Posterior vena cava (tissue), 2 donors: ENCODE data around the gene IDH2. TPM values are rescaled to one million over a fixed set of nuclear protein-coding genes. Genes with fewer than 3 reads are reported as not detected.

Experiments
- DNase-seq: peaks from one replicate; pipeline ENCODE4 v3.0.0-alpha.2; 2020; ENCODE audit warnings: low spot score
- intact Hi-C, 2 donors: fragments of 100-400 bp; cut with DNase I; formaldehyde crosslinking; loops; one replicate each; pipeline versions ENCODE4 v1.14.1 to v1.14.2; 2022 to 2023
- total RNA-seq, 2 donors: library from RNA; stranded (reverse); fragmentation: NEBNext Ultra II Directional; extraction: Animal tissue kit (Norgen Biotek cat#: 25700); gene quantifications; one replicate each; pipeline ENCODE4 v1.2.1, GENCODE V29; 2021
- donor health status: DM: yes; HTN: yes; CAD: no.
- donor health status: DM: yes; HTN: yes; CAD: no.

IDH2 gene
- total RNA-seq, 2 donors from 2014 or later, result 68.7 to 103 TPM

DNA sequence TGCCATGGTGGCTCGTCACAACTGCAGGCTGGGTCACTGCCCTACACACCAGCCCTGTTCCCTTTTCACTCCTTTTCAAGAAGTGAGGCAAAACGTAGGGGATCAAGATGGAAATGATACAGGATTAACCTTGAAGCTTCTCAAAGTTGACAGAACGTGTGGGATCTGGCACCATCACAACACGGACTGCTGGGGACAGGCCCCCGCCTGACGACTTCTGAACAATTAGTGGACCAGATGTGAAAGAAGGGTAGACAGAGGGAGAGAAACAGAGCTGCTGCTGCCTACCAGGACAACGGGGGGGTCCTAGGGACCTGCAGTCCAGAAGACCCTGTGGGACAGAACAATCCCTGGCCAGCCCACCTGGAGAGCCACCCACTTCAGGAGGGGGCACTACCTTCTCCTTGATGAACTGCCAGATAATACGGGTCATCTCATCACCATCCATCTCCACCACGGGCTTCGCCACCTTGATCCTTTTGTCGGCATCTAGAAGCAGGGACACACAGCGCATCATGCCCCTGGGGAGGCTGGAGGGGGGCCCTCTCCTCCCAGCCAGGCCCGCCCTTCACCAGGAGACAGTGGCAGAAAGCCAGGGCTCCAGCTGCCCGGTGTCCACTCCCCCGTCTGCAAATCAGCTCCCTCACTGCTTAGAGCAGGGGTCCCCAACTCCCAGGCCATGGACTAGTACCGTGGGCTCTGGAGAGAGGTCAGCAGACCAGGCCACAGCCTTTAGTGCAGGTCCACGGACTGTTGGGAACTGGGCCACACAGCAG lies 10.9 kb downstream of the IDH2 start:
- intact Hi-C loops, result no loop called here
- DNase-seq, result no peak

DNA sequence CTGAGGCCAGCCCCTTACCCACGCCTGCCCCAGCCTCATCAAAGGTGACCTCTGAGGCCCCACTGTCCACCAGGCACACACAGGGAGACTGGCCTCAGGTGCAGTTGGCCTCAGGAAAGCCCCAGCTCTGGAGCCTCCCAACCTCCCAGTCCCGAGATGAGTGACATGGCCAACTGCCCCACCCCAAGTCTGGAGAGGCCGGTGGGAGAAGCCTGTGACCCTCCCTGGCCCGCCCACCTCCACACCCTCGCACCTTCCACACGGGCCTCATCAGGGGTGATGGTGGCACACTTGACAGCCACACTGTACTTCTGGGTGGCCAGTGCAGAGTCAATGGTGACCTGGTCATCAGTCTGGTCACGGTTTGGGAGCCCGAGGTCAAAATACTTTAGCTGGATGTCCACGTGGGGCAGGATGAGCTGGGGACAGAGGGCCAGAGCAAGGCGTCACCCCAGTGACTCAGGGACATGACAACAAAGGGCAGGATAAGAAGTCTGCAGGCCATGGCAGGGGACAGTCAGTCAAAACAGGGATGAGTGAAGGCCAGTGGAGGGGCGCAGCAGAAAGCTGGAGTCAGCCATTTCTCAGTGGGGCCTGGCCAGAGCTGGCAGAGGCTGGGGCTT lies 11.9 kb downstream of the IDH2 start:
- no peak for DNase-seq
- intact Hi-C loops, result no loop called here

DNA sequence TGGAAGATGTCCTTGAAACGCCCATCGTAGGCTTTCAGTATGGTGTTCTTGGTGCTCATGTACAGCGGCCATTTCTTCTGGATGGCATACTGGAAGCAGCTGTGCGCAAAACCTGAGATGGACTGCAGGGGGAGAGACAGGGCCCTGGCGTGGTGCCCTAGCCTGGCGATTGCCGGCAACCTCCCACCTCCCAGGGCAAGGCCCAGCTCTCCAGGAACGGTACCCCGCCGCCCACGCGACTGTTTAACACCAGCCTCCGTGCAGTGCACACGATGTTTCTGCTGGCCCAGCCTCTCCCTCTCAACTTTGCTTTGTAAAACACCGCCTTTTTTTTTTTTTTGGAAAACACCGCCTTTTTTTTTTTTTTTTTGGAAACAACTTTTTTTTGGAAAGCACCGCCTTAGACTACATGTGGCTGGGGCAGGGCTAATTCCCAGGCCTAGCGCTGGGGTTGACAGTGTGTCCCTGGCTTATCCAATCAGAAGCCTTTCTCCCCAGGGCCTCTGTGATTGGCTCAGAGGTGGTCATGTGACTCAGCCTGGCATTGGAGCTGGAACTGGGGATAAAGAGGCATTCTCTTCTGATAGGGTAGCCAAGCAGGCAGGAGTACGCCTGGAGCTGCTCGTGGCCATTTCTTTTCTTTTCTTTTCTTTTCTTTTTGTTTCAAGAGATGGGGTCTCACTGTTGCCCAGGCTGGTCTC lies 14.7 kb downstream of the IDH2 start:
- DNase-seq, result no peak
- intact Hi-C loops, result no loop called here

DNA sequence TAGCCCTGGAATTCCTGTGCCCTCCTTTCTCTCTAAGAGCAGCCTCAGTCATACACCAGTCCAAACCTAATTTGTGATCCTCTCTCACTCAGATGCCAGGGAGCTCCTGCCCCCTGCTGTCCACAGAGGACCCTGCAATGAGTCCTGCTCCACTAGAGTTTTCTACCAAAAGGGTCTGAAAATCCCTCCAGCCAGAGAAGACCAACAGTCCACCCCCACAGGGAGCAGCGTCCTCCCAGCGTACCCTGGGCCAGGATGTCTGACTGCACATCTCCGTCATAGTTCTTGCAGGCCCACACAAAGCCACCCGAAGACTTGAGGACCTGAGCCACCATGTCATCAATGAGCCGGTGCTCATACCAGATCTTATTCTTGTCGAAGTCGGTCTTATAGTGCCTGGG lies 15.4 kb downstream of the IDH2 start:
- intact Hi-C loops, result no loop called here
- DNase-seq, result no peak

DNA sequence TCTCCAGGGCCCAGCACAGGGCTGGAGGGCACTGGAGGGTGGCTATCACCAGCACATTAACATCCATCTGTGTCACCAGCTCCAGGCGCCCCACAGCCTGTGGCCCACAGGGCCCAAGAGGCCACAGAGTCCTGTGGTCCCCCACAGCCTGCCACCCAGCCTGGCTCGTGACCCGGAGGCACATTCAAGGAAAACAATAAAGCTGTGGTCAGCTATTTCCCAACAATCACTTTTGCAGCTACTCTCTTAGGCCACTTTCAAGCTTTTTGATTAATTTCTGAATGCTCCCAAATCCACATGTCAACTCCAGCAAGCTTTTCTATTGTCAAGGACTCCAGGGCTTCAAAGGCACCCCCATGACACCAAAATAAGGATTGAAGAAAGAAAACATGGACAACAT lies 16.7 kb downstream of the IDH2 start:
- no peak for DNase-seq
- intact Hi-C loops, result no loop called here

DNA sequence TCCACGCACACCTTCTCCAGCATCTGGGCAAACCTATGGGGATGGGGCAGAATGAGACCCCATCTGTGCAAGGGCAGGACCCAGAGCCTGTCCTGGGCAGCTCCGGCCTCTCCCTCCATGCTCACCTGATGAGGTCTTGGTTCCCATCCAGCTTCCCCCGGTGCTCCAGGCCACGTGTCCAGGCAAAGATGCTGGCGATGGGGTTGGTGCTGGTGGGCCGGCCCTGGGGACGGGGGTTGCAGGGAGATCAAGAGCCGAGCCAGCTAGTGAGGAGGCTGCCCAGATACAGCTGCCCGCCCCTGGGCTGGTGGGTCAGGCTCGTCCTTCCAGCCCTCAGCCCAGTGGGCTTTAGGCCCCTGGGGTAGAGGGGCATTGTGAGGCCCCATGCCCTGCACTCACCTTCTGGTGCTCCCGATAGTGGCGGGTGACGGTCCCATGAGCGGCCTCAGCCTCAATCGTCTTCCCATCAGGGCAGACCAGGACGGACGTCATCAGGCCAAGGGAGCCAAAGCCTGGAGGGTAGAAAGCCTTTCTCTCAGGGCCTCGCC lies 17.3 kb downstream of the IDH2 start:
- intact Hi-C loops, result no loop called here
- no peak for DNase-seq

DNA sequence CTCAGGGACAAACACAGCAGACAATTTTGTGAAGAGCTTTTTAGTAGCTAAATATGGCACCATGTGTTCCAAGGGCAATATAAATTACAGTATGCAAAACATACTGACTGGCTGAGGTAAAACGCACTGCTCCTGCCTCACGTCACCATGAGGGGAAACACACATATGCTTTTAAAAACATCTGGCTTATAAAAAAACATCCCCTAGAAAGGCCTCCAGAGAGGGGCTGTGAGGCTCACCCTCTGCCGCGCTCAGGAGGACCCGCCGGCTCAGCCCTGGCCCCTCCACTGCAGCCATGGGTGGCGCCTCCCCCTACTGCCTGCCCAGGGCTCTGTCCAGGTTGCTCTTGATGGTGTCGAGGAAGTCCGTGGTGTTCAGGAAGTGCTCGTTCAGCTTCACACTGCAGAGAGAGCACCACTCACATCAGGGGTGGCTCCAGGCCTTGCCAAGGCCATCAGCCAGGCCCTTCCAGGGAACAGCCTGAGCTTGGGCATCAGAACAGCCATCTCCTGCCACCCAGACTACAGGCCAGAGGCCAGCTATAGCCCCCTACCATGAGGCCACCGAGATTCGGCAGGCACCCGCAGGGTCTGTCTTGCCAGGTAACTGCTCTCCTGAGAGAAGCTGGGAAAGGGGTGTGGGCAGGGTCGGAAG lies 18.2 kb downstream of the IDH2 start:
- DNase-seq, result no peak
- intact Hi-C loops, result no loop called here

DNA sequence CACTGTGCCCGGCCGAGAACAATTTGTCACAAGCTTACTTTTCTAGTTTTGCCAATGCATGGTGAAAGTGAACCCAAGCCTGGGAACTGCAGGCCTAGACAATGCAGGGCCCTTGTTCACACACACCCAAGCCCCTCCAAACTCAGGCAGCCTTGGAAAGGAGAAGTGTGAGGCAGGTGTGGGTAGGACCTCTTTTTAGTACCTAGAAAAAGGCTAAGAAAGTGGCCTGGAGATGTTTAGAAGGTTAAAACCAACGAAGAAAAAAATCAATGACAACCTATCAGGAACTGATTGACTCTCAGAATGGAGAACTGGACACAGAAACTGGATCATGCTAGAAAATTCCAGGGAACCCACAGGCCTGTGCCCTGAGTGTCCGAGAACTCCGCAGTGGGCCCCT lies 18.8 kb downstream of the IDH2 start:
- intact Hi-C loops, result no loop called here
- DNase-seq, result no peak

DNA sequence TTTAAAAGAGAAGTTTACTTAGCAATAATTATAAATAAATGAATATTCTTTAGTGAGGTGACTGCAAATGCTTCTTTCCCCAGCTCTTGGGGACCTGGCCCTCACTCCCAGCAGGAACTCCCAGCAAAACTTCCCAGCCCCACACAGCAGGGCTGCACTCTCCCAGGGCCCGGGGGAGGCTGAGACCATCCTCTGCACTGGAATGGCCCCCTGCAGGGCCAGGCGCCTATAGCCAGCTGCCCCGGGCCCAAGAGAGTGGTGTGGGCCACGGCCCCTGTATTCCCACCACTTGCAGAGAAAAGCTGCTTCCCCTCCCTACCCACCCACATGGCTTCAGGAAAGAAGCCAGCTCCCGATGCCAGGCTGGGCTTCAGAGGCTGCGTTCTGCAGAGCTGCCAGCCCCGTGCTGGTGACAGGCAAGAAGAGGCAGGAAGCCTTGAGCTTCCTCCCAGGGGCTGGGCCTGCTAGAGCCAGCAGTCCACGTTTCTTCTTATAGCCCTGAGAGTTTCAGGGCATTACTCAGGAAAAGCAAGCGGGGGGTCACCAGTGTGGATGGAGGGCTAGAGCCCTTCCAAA lies 20.0 kb downstream of the IDH2 start:
- DNase-seq, result no peak

DNA sequence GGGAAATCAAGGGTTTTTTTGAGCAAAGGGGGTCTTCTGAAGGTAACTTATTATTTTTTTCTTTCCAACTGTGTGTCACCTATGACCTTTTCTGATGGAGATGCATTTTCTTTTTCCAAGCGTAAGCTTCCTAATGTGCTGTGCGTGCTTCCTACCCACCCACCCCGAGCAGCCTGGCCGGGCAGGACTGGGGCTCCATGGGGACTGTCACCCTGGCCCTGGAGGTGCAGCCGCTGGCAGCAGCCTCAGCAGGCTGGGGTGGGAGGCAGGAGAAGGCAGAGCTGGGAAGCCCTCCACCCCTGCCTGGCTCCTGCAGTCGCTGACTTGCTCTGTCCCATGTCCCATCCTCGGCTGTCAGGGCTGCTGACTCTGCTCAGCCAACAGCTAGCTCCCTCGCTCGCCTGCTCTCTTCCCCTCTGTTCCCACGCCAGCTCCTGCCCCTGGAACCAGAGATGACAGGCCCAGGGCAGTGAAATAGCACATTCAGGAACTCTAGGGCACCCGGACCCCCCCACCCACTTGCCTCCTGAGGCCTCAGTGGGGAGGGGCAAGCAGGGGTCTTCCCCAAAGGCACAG lies 21.4 kb downstream of the IDH2 start:
- DNase-seq, result no peak
- intact Hi-C loops, result no loop called here

More for the DNA sequence above, 20.0 kb downstream of the IDH2 start:
- intact Hi-C loops, result no loop called here

DNA sequence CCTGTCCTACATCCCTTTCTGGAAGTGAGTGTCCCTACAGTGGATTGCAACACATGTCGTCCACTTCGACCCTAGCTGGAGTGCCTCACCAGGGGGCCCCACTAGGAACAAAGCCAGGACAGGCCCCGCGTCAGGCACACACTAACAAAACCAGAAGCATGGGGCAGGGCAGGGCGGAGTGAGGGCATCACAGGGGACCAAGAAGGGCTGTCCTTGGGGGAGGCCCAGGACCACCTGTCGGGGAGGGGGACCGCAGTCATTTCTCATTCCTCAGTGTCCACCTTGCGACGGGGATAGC lies 21.9 kb downstream of the IDH2 start:
- no peak for DNase-seq
- intact Hi-C loops, result no loop called here

DNA sequence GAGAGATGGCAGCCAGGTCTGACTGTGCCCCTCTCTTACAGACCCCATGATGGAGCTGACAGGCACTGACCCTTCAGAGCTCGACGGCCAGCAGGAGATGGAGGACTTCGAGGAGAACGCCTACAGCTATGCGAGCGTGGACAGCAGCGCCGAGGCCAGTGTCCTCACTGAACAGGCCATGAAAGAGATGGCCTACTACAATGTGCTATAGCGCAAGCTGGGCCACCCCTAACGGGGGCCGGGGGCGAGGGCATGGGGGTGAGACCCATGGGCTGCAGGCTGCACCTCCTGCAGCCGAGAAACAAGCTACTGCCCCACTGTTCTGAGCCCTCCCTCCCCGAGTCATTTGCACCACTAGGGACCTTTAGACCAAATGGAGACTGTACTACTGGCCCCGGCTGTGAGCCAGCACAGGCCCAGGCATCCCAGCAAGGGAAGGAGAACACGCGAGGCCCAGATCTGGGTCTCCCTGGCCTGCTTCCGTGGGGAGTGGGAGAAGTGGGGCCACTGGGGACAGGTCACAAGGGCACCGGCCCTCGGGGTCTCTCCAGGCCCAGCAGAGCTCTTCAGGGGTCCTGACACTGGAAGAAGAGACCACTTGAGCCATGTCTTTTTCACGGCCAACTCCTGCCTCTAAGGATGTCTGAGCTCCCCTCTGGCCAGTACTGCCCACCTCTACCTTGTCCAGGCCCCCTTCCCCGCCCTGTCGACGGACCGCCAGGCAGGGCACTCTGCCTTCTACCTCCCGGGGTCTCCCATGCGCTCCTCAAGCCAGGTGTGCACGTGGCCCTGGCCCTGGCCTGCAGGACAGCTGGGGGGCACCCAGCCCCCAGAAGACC lies 22.4 kb downstream of the IDH2 start:
- no peak for DNase-seq
- intact Hi-C loops, result loop anchor here in 1 of 2 donors (10.0 kb wide), 1 partner anchor 335 kb away; no protein-coding TSS in a partner anchor

DNA sequence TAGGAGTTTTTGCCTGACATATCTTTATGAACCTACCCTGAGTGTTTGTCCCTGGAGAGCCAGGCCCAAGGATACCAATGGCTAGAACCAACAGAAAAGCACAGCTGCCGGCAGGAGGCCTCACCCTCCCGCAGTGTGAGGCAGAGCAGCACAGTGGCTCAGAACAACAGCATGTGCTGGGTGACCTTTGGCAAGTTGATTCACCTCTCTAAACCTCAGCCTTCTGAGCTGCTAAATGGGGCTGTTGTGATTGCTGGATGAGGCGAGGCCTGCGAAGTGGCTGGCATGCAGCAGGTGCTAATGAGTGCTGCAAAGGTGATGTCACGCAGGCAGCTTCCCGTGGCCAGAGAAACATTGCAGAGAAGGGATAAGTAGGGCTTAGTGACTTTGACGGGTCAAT lies 23.3 kb downstream of the IDH2 start:
- DNase-seq, result no peak
- intact Hi-C loops, result loop anchor here in 1 of 2 donors (10.0 kb wide), 1 partner anchor 334 kb away; no protein-coding TSS in a partner anchor

DNA sequence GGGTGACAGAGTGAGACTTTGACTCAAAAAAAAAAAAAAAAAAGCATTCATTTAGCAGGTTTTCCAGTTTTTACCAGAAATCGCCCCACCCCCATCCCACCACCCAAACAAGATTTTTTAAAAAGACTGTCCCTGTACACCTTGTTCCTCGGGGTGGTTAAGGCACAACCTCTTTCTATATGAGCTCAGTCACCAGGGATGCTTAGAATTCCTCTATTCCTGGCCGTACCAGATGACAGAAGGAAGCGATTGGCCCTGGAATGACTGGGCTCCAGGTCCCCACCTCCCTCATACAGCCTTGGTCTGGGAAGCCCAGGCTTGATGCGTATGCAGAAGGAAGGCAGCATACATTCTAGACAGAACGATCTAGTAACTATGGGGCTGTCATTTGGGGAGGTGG lies 25.6 kb downstream of the IDH2 start:
- DNase-seq, result no peak
- intact Hi-C loops, result loop anchor here in 1 of 2 donors (10.0 kb wide), 1 partner anchor 332 kb away; no protein-coding TSS in a partner anchor

DNA sequence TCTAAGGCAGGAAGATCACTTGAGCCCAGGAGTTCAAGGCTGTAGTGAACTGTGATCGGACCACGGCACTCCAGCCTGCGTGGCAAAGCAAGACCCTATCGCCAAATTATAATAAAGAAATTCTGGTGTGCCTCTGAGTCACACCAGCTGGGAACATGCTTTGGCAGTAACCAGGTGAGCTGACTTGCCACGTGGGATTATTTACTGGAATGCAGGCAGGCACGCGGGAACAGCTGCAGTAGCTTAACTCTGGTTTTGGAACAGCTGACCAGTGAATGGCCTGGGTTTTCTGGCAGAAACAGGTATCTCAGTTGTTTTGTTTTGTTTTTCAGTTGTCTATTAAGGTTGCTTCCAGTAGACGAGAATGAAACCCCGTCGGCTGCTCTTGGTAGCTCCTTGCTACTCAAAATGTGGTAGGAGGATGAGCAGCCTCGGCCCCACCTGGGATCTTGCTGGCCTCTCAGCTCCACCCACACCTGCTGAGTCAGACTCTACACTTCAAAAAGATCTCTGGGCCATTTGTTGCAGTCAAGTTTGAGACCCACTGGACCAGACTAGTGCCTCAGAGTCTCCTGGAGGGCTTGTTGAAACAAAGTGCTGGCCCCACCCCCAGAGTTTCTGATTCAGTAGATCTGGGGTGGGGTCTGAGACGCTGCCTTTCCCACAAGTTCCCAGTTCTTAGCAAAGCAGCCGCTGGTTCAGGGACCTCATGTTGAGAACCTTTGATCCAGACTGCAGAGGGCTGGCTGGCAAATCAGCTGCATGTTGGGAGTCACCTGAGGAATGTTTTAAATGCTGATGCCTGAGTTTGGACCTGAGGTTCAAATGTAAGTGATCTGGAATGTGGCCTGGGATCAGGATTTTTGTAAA lies 26.6 kb downstream of the IDH2 start:
- no peak for DNase-seq
- intact Hi-C loops, result loop anchor here in 1 of 2 donors (10.0 kb wide), 1 partner anchor 331 kb away; no protein-coding TSS in a partner anchor

DNA sequence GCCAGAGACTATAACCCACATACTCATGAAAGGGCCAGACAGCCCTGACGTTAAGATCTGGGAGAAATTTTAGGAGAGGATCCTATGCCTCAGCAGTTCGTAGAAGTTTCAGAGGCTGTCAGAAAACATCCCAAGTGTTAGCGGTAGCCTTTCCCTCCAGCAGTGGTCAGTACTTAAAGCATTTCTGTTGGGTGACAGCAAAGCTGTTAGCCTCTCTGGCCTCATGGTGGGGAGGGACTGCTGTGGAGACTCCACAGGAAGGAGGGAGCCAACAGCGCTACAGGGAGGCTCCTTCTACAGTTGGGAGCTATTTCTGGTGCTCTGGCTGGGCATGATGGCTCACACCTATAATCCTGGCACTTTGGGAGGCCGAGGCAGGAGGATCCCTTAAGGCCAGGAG lies 27.4 kb downstream of the IDH2 start:
- intact Hi-C loops, result loop anchor here in 1 of 2 donors (5.0 to 10.0 kb wide), 3 partner anchors 73 to 330 kb away; partner anchors contain the start of genes ARPIN and ZNF710
- DNase-seq, result no peak

DNA sequence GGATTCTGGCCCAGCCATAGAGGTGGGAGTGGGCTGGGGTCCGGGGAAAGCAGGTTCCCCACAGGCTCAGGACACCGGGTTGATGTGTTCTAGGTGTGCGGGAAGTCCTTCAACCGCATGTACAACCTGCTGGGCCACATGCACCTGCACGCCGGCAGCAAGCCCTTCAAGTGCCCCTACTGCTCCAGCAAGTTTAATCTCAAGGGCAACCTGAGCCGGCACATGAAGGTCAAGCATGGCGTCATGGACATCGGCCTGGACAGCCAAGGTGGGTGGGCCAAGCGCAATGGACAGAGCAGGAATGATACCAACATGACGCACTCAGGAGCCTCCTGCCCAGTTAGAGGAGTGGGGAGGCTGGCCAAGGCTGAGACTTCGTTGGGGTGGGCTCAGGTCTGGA lies 28.2 kb downstream of the IDH2 start:
- DNase-seq, result no peak
- intact Hi-C loops, result loop anchor here in 1 of 2 donors (5.0 to 10.0 kb wide), 3 partner anchors 72 to 329 kb away; partner anchors contain the start of genes ARPIN and ZNF710
